ENCODE measurements around the gene TMEM219. TPM values are rescaled to one million over a fixed set of nuclear protein-coding genes. Genes with fewer than 3 reads are reported as not detected.

Gene TMEM219
- total RNA-seq, result 100 to 1,000 TPM in 3 of 4 donors, 10 to 100 TPM in 1; 53.8 to 149 (median 120) TPM

GRCh38 chr16:29961479-29962343 lies at the start of gene TMEM219:
Gene TMEM219, plus strand, starts transcription at chr16:29962079. Its CDS starts 1,065 bp downstream, at chr16:29963144.
- TF ChIP-seq CTCF (IDR thresholded peaks at IDR 0.05; ENCODE audit: low read depth), result no peak

- no peak for TF ChIP-seq CTCF (IDR thresholded peaks at IDR 0.05; ENCODE audit: low read depth)
These were observed 49.8 kb upstream of the TMEM219 start for GRCh38 chr16:29912087-29912486.

- no peak for TF ChIP-seq CTCF (IDR thresholded peaks at IDR 0.05; ENCODE audit: low read depth)
These were observed 48.4 kb upstream of the TMEM219 start for GRCh38 chr16:29913514-29913913.

GRCh38 chr16:29915590-29916247 lies 46.2 kb upstream of the TMEM219 start:
- TF ChIP-seq CTCF (IDR thresholded peaks at IDR 0.05; ENCODE audit: low read depth), result no peak

- no peak for TF ChIP-seq CTCF (IDR thresholded peaks at IDR 0.05; ENCODE audit: low read depth)
These were observed 44.9 kb upstream of the TMEM219 start for GRCh38 chr16:29916979-29917378.

- TF ChIP-seq CTCF (IDR thresholded peaks at IDR 0.05; ENCODE audit: low read depth), result no peak
These were observed 41.4 kb upstream of the TMEM219 start for GRCh38 chr16:29920288-29921033.

GRCh38 chr16:29921034-29921385 lies 40.9 kb upstream of the TMEM219 start:
- no peak for TF ChIP-seq CTCF (IDR thresholded peaks at IDR 0.05; ENCODE audit: low read depth)
